Measurements from ENCODE around the gene SPSB4. TPM values are rescaled to one million over a fixed set of nuclear protein-coding genes. Genes with fewer than 3 reads are reported as not detected.

Gene SPSB4
- total and polyA plus RNA-seq, 2 donors (not counting 1 experiment from before 2014, with no cell fraction given) = not detected

DNA sequence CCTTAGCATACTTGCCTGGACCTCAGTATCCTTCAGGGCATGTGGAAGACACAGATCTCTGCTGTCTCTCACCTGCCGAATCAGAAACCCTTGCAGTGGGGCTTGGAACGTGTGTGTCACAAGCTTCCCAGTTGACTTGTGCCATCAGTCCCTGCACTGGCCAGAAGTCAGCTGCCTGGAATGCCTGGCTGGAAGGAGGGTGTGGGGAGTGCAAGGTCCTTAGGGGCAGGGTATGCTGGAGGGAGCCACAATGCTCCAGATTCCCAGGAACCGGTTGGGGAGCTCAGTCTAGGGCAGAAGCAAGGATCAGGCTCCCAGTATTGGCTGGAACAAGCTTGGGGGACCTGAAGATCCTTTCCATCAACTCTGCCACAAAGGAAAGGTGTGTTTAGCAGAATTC, 27.1 kb downstream of the SPSB4 start:
- H3K9me3 ChIP-seq (ENCODE audit: control extremely low read depth in 1 of 3, control insufficient read depth in 2 of 3, insufficient read depth in 1 of 3, low read length in 2 of 3) = no peaks in the 10 kb centered on the region
- peaks cover 0 to 2% (median 0%) of the 10 kb centered on the region in 4 experiments for H3K27me3 ChIP-seq (replicated peaks in 1 of 4; ENCODE audit: control extremely low read depth in 1 of 4, control insufficient read depth in 3 of 4, insufficient read depth in 4 of 4, low read length in 3 of 4)
- H3K27ac Mint-ChIP-seq = no peak overlapping the region
- peak overlapping the region; percentile 47 for H3K4me3 Mint-ChIP-seq
- no peak overlapping the region for H3K4me3 ChIP-seq (ENCODE audit: control extremely low read depth in 1 of 5, extremely low read depth in 1 of 5, insufficient read depth in 1 of 5, low read depth in 2 of 5, low read length in 4 of 5)
- no peaks in the 10 kb centered on the region for H4K20me1 ChIP-seq (ENCODE audit: control insufficient read depth, insufficient read depth, low read length, poor library complexity, severe bottlenecking)
- H3K9ac ChIP-seq (ENCODE audit: low read length) = no peak overlapping the region
- DNase-seq (no peak), ATAC-seq (ENCODE audit: low read depth) (no peak)
- no peak overlapping the region for H2AFZ ChIP-seq (ENCODE audit: insufficient read depth, low read depth, low read length, poor library complexity, severe bottlenecking)
- TF ChIP-seq EZH2 (IDR thresholded peaks at IDR 0.05; ENCODE audit: borderline replicate concordance, insufficient read depth, low read depth, low read length, poor library complexity, severe bottlenecking) (no peak), CTCF (IDR thresholded peaks at IDR 0.05) (no peak)
- WGBS (ENCODE audit: insufficient coverage) = 91% methylated on average over 3 of the region's 3 CpGs
- no peak overlapping the region for H3K27ac ChIP-seq (ENCODE audit: low read length in 2 of 2)
- no peaks in the 10 kb centered on the region for H3K36me3 ChIP-seq (replicated peaks in 1 of 2; ENCODE audit: control extremely low read depth in 1 of 2, control insufficient read depth in 1 of 2, extremely low read depth in 1 of 2, insufficient read depth in 2 of 2, low read length in 1 of 2)
- peaks cover 14% of the 10 kb centered on the region for H3K4me1 Mint-ChIP-seq
- CTCF ChIA-PET = no interaction called here
- peaks cover 3% of the 10 kb centered on the region for H3K27me3 Mint-ChIP-seq
- POLR2A ChIA-PET = no interaction called here
- no peaks in the 10 kb centered on the region for H3K79me2 ChIP-seq (ENCODE audit: control insufficient read depth, insufficient read depth, low read length)
- peaks cover 0 to 10% of the 10 kb centered on the region in 2 donors for H3K4me1 ChIP-seq (ENCODE audit: control insufficient read depth in 2 of 2, insufficient read depth in 2 of 2, low read length in 2 of 2)
- no peak overlapping the region for H3K4me2 ChIP-seq (replicated peaks; ENCODE audit: low read depth, low read length, poor library complexity, severe bottlenecking)
- intact Hi-C loops (cut with micrococcal nuclease) = no loop called here
- no peaks in the 10 kb centered on the region for H3K9me3 Mint-ChIP-seq (ENCODE audit: insufficient read depth)

DNA sequence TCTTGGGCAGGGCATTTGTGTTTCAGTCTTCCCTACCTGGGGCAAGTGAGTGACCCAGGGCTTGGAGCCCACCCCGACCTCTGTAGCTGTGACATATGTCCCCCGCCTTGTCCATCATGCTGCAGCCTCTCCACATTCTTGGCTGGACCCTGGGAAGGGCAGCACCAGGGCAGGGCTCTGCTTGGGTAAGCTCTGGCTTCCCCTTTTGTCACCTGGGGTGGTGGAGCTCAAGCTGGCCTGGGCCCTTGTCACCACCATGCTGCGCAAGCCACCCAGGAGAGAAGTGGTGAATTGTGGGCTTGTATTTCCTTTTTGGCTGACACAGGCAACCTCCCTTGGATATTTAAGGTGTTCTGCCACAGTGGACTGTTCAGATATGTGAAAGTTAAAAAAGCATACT, 29.3 kb downstream of the SPSB4 start:
- H3K27ac ChIP-seq (ENCODE audit: low read length in 2 of 2) = no peak overlapping the region
- peaks cover 14% of the 10 kb centered on the region for H3K4me1 Mint-ChIP-seq
- no peaks in the 10 kb centered on the region for H3K9me3 ChIP-seq (ENCODE audit: control extremely low read depth in 1 of 3, control insufficient read depth in 2 of 3, insufficient read depth in 1 of 3, low read length in 2 of 3)
- peaks cover 0 to 10% of the 10 kb centered on the region in 2 donors for H3K4me1 ChIP-seq (ENCODE audit: control insufficient read depth in 2 of 2, insufficient read depth in 2 of 2, low read length in 2 of 2)
- 64% methylated on average over 3 of the region's 3 CpGs for WGBS (ENCODE audit: insufficient coverage)
- POLR2A ChIA-PET = no interaction called here
- H3K79me2 ChIP-seq (ENCODE audit: control insufficient read depth, insufficient read depth, low read length) = no peaks in the 10 kb centered on the region
- TF ChIP-seq CTCF (IDR thresholded peaks at IDR 0.05) (no peak), EZH2 (IDR thresholded peaks at IDR 0.05; ENCODE audit: borderline replicate concordance, insufficient read depth, low read depth, low read length, poor library complexity, severe bottlenecking) (no peak)
- ATAC-seq (ENCODE audit: low read depth) (no peak), DNase-seq (no peak)
- CTCF ChIA-PET = no interaction called here
- H3K27me3 Mint-ChIP-seq = peaks cover 8% of the 10 kb centered on the region
- H3K4me3 ChIP-seq (ENCODE audit: control extremely low read depth in 1 of 5, extremely low read depth in 1 of 5, insufficient read depth in 1 of 5, low read depth in 2 of 5, low read length in 4 of 5) = no peak overlapping the region
- no peak overlapping the region for H3K9ac ChIP-seq (ENCODE audit: low read length)
- H3K36me3 ChIP-seq (replicated peaks in 1 of 2; ENCODE audit: control extremely low read depth in 1 of 2, control insufficient read depth in 1 of 2, extremely low read depth in 1 of 2, insufficient read depth in 2 of 2, low read length in 1 of 2) = no peaks in the 10 kb centered on the region
- no peaks in the 10 kb centered on the region for H3K9me3 Mint-ChIP-seq (ENCODE audit: insufficient read depth)
- H3K27me3 ChIP-seq (replicated peaks in 1 of 4; ENCODE audit: control extremely low read depth in 1 of 4, control insufficient read depth in 3 of 4, insufficient read depth in 4 of 4, low read length in 3 of 4) = peaks cover 0 to 2% (median 0%) of the 10 kb centered on the region in 4 experiments
- H4K20me1 ChIP-seq (ENCODE audit: control insufficient read depth, insufficient read depth, low read length, poor library complexity, severe bottlenecking) = no peaks in the 10 kb centered on the region
- no peak overlapping the region for H3K4me2 ChIP-seq (replicated peaks; ENCODE audit: low read depth, low read length, poor library complexity, severe bottlenecking)
- intact Hi-C loops (cut with micrococcal nuclease) = no loop called here
- no peak overlapping the region for H3K27ac Mint-ChIP-seq
- no peak overlapping the region for H3K4me3 Mint-ChIP-seq
- no peak overlapping the region for H2AFZ ChIP-seq (ENCODE audit: insufficient read depth, low read depth, low read length, poor library complexity, severe bottlenecking)
